GM23248 (cell line): ENCODE results near the gene CKS2. TPM values are rescaled to one million over a fixed set of nuclear protein-coding genes. Genes with fewer than 3 reads are reported as not detected.
A peak's percentile ranks its signal among the peaks of the same experiment; 100 is the strongest.

ENCODE experiments used
- DNase-seq: peaks from one replicate; pipeline ENCODE4 v3.0.0-alpha.2; 2015
- H2AFZ ChIP-seq: fragments of 200-600 bp; sonication (generic); 2 replicates; pipeline ENCODE4 v1.6.1; 2016; ENCODE audit warnings: antibody characterized with exemption
- H3F3A ChIP-seq: fragments of 200-600 bp; sonication (generic); 2 replicates; pipeline ENCODE4 v1.6.1; 2016; ENCODE audit warnings: mild to moderate bottlenecking, antibody characterized with exemption, mixed run types; ENCODE audit not compliant: insufficient read depth
- H3K27ac ChIP-seq: fragments of 200-600 bp; sonication (generic); 2 replicates; pipeline ENCODE4 v1.5.1; 2016; ENCODE audit warnings: mild to moderate bottlenecking
- H3K27me3 ChIP-seq: fragments of 200-600 bp; sonication (generic); replicated peaks from 2 replicates; pipeline ENCODE4 v1.6.1; 2016; ENCODE audit warnings: mild to moderate bottlenecking; ENCODE audit not compliant: insufficient read depth
- H3K36me3 ChIP-seq: fragments of 200-600 bp; sonication (generic); 2 replicates; pipeline ENCODE4 v1.6.1; 2016; ENCODE audit warnings: low read depth, mild to moderate bottlenecking
- H3K4me1 ChIP-seq: fragments of 200-600 bp; sonication (generic); 2 replicates; pipeline ENCODE4 v1.6.1; 2016; ENCODE audit warnings: mild to moderate bottlenecking; ENCODE audit not compliant: insufficient read depth
- H3K4me2 ChIP-seq: fragments of 200-600 bp; sonication (generic); one replicate; pipeline ENCODE4 v1.6.1; 2016; ENCODE audit warnings: mild to moderate bottlenecking; ENCODE audit not compliant: unreplicated experiment
- H3K4me3 ChIP-seq: fragments of 200-600 bp; sonication (generic); 2 replicates; pipeline ENCODE4 v1.5.1; 2016; ENCODE audit warnings: mild to moderate bottlenecking
- H3K79me2 ChIP-seq: fragments of 200-600 bp; sonication (generic); 2 replicates; pipeline ENCODE4 v1.6.1; 2016; ENCODE audit warnings: mild to moderate bottlenecking; ENCODE audit not compliant: insufficient read depth
- H3K9ac ChIP-seq: fragments of 200-600 bp; sonication (generic); 2 replicates; pipeline ENCODE4 v1.6.1; 2016; ENCODE audit warnings: mild to moderate bottlenecking
- H3K9me2 ChIP-seq: fragments of 200-600 bp; sonication (generic); 2 replicates; pipeline ENCODE4 v1.6.1; 2016; ENCODE audit warnings: mixed run types, mild to moderate bottlenecking, moderate library complexity; ENCODE audit not compliant: insufficient read depth
- H3K9me3 ChIP-seq: fragments of 200-600 bp; sonication (generic); one replicate; pipeline ENCODE4 v1.6.1; 2017; ENCODE audit warnings: low read depth
- H4K20me1 ChIP-seq: fragments of 200-600 bp; sonication (generic); 2 replicates; pipeline ENCODE4 v1.6.0; 2016; ENCODE audit not compliant: insufficient read depth
- EZH2 ChIP-seq: fragments of 200-600 bp; sonication (generic); IDR thresholded peaks from 2 replicates; pipeline ENCODE4 v1.6.1; 2018; ENCODE audit warnings: antibody characterized with exemption, mild to moderate bottlenecking; ENCODE audit not compliant: insufficient read depth, poor library complexity, severe bottlenecking
- EZH2phosphoT487 ChIP-seq: fragments of 200-600 bp; sonication (generic); IDR thresholded peaks from 2 replicates; pipeline ENCODE4 v1.6.1; 2018; ENCODE audit warnings: antibody characterized with exemption, moderate library complexity, mild to moderate bottlenecking, low read depth; ENCODE audit not compliant: insufficient read depth
- WGBS, 2 experiments: methylation state at CpG; one replicate each; pipeline ENCODE4 v1.1.6; 2015 to 2017; ENCODE audit warnings: low lambda C conversion rate in 2 of 2, low coverage in 1 of 2; ENCODE audit errors: missing lambda C conversion rate in 2 of 2; 5-methylcytosine and 5-hydroxymethylcytosine counted together
- in situ Hi-C: fragments of 300-500 bp; cut with MboI; formaldehyde crosslinking; loops from 2 replicates; pipeline ENCODE4 v1.15.0; 2020
- polyA plus RNA-seq: library from polyadenylated mRNA; unstranded; fragments of >200 nt; fragmentation: Nextera tagmentation; extraction: Ambion mirVana; gene quantifications from 2 replicates; pipeline ENCODE4 v1.2.1, GENCODE V29; 2016
- total RNA-seq: library from RNA; depleted of rRNA; stranded (reverse); fragments of >200 nt; shearing (Covaris generic); gene quantifications from 2 replicates; pipeline ENCODE4 v1.2.3, GENCODE V29; 2014

The CKS2 gene
- total and polyA plus RNA-seq, 2 experiments from 2014 or later = 94.6 to 146 TPM

DNA sequence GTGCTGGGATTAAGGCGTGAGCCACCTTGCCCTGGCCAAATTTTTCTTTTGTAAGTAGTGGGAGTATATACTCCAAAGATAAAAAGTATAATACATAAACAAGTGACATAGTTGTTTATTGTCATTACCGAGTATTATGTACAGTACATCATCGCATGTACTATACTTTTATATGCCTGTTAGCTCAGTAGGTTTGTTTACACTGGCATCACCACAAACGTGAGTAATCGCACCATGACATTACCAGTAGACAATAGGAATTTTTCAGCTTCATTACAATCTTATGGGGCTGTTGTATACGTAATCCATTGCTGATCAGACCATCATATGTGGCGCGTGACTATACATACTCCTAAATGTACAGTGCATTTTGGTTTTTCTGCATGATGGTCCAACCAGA is 17.1 kb downstream of the CKS2 start:
- peaks cover 39% of the 10 kb centered on the region for H3K79me2 ChIP-seq
- H3K4me1 ChIP-seq = no peaks in the 10 kb centered on the region
- H2AFZ ChIP-seq = no peak overlapping the region
- peaks cover 55% of the 10 kb centered on the region for H3K36me3 ChIP-seq
- DNase-seq = peak; percentile 10
- no peaks in the 10 kb centered on the region for H3K9me3 ChIP-seq
- no peak overlapping the region for H3K4me3 ChIP-seq
- WGBS, 2 experiments = 93% methylated on average over 8 of the region's 8 CpGs
- no peaks in the 10 kb centered on the region for H3K27me3 ChIP-seq
- no peaks in the 10 kb centered on the region for H4K20me1 ChIP-seq
- H3K4me2 ChIP-seq = no peak overlapping the region
- H3K27ac ChIP-seq = no peak overlapping the region
- no peaks in the 10 kb centered on the region for H3K9me2 ChIP-seq
- TF ChIP-seq EZH2 (no peak), EZH2phosphoT487 (no peak)
- H3K9ac ChIP-seq = no peak overlapping the region
- no peaks in the 10 kb centered on the region for H3F3A ChIP-seq
- in situ Hi-C loops = no loop called here

GRCh38 chr9:89329917-89330316 is 18.9 kb downstream of the CKS2 start:
- Histone ChIP-seq H3K9me2 (no peaks in the 10 kb centered on the region), H3K4me2 (no peak overlapping the region), H3K79me2 (peaks cover 20% of the 10 kb centered on the region), H3K36me3 (peaks cover 72% of the 10 kb centered on the region), H4K20me1 (no peaks in the 10 kb centered on the region), H2AFZ (no peak overlapping the region), H3K4me3 (no peak overlapping the region), H3K9me3 (no peaks in the 10 kb centered on the region), H3K27me3 (no peaks in the 10 kb centered on the region), H3K9ac (no peak overlapping the region), H3K27ac (no peak overlapping the region), H3K4me1 (no peaks in the 10 kb centered on the region), H3F3A (no peaks in the 10 kb centered on the region)
- in situ Hi-C loops = no loop called here
- TF ChIP-seq EZH2 (no peak), EZH2phosphoT487 (no peak)
- DNase-seq = no peak

DNA sequence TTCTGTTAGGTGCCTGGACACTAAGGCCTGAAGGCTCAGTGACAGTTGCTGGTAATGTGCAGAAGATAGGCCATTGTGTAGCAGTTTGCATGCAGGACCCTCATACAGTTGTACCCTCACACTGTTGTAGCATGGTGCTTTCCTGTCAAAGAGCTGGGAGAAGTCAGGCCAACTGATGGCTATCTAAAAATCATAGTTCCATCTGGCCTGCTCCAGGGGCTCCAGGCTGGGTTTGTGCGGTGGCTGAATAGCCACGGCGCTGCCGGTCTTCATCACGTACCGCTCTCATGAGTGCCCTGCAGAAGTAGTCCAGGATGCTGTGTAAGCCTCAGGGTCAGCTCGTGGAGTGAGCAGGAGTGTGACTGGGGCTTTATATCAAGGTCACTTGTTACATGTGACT is 19.5 kb downstream of the CKS2 start:
- TF ChIP-seq EZH2 (no peak), EZH2phosphoT487 (no peak)

DNA sequence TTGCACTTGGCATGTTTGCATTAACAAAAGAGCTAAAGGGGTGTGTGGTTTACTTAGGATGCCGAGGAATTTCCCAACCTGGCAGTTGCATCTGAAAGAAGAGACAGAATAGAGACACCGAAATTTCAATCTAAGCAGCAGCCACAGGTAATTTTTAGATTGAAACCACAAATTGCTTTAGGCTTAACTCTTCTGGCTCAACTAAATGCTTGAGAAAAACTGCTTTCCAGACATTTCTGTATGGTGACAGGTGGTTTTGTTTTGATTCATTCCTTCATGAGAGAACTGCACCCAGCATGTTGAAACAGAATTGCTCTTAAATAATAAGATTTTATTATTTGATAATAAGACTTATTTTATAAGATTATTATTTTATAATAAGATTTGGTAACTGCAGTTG is 28.8 kb downstream of the CKS2 start:
- Histone ChIP-seq H3K36me3 (peaks cover 48% of the 10 kb centered on the region), H3K4me2 (no peak overlapping the region)
- in situ Hi-C loops = no loop called here

More for the DNA sequence above, 19.5 kb downstream of the CKS2 start:
- Histone ChIP-seq H3K27me3 (no peaks in the 10 kb centered on the region), H3K9ac (no peak overlapping the region), H3K36me3 (peaks cover 69% of the 10 kb centered on the region), H3F3A (no peaks in the 10 kb centered on the region), H3K4me3 (no peak overlapping the region), H3K27ac (no peak overlapping the region), H4K20me1 (no peaks in the 10 kb centered on the region), H3K9me2 (no peaks in the 10 kb centered on the region), H2AFZ (no peak overlapping the region), H3K9me3 (no peaks in the 10 kb centered on the region), H3K79me2 (peaks cover 14% of the 10 kb centered on the region), H3K4me2 (no peak overlapping the region), H3K4me1 (no peaks in the 10 kb centered on the region)
- in situ Hi-C loops = no loop called here
- 90 to 95% methylated on average over 7 of the region's 7 CpGs for WGBS, 2 experiments
- DNase-seq = no peak

DNA sequence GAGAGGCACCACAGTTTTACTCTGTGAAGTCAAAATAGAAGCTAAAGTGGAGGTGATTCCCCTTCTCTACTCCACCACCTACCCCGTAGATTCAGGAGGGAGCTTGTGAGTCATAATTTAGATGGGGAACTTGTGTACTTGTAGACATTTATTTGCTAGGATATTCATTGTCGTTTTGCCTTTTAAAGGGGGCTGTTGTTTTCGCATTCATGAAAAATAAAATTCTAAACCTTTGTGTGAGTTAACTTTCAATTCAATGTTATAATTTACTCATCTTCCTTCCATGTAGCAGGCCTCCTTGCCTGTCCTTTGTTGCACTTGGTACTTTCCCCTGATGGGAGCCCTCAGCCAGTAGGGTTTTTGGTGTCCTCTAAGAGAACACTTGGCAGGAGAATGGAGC is 29.3 kb downstream of the CKS2 start:
- H4K20me1 ChIP-seq = no peaks in the 10 kb centered on the region
- H3K9me2 ChIP-seq = no peaks in the 10 kb centered on the region
- no peaks in the 10 kb centered on the region; the same call in 1 of the 2 replicates for H3K79me2 ChIP-seq
- no peak overlapping the region for H3K9ac ChIP-seq
- no peaks in the 10 kb centered on the region for H3F3A ChIP-seq
- no peak for DNase-seq
- no peak overlapping the region for H2AFZ ChIP-seq
- H3K36me3 ChIP-seq = peaks cover 51% of the 10 kb centered on the region
- H3K27ac ChIP-seq = no peak overlapping the region
- no peaks in the 10 kb centered on the region for H3K4me1 ChIP-seq
- no peaks in the 10 kb centered on the region for H3K9me3 ChIP-seq
- 96 to 97% methylated on average over 3 of the region's 3 CpGs for WGBS, 2 experiments
- no peaks in the 10 kb centered on the region for H3K27me3 ChIP-seq
- TF ChIP-seq EZH2phosphoT487 (no peak), EZH2 (no peak)
- in situ Hi-C loops = no loop called here
- H3K4me2 ChIP-seq = no peak overlapping the region
- no peak overlapping the region for H3K4me3 ChIP-seq

More for the DNA sequence above, 28.8 kb downstream of the CKS2 start:
- Histone ChIP-seq H3F3A (no peaks in the 10 kb centered on the region), H3K27me3 (no peaks in the 10 kb centered on the region), H3K4me3 (no peak overlapping the region), H3K9me2 (no peaks in the 10 kb centered on the region), H4K20me1 (no peaks in the 10 kb centered on the region), H3K4me1 (no peaks in the 10 kb centered on the region), H3K9ac (no peak overlapping the region), H3K79me2 (no peaks in the 10 kb centered on the region; the same call in 1 of the 2 replicates), H3K9me3 (no peaks in the 10 kb centered on the region), H2AFZ (no peak overlapping the region), H3K27ac (no peak overlapping the region)
- 67 to 89% methylated on average over 2 of the region's 2 CpGs for WGBS, 2 experiments
- DNase-seq = no peak
- TF ChIP-seq EZH2phosphoT487 = no peak
- no peak for TF ChIP-seq EZH2
